Omental fat pad (tissue), 4 donors: ENCODE results near the gene TRPC3. TPM values are rescaled to one million over a fixed set of nuclear protein-coding genes. Genes with fewer than 3 reads are reported as not detected.

Experiments used
- ATAC-seq: fragments of 150-250 bp; one replicate; pipeline ENCODE4 v1.9.1; 2016; ENCODE audit warnings: mild to moderate bottlenecking, moderate library complexity; ENCODE audit not compliant: low FRiP score
- DNase-seq: peaks from one replicate; pipeline ENCODE4 v3.0.0-alpha.2; 2019; ENCODE audit warnings: low spot score
- total RNA-seq, 4 donors: library from RNA; depleted of rRNA; stranded (reverse); fragments of >200 nt; gene quantifications; one replicate each; pipeline ENCODE4 v1.1.0, GENCODE V29; 2016
- TF ChIP-seq, protein P1 (sequence below), 3 donors: fragments of 450-650 bp; IDR thresholded peaks; one replicate each; pipeline ENCODE4 v1.5.1; 2016 to 2017; ENCODE audit warnings: antibody characterized with exemption in 3 of 3, mild to moderate bottlenecking in 3 of 3, moderate library complexity in 2 of 3

The TRPC3 gene
- total RNA-seq, 4 donors from 2014 or later, result 0.65 to 2.7 (median 1.3) TPM

DNA sequence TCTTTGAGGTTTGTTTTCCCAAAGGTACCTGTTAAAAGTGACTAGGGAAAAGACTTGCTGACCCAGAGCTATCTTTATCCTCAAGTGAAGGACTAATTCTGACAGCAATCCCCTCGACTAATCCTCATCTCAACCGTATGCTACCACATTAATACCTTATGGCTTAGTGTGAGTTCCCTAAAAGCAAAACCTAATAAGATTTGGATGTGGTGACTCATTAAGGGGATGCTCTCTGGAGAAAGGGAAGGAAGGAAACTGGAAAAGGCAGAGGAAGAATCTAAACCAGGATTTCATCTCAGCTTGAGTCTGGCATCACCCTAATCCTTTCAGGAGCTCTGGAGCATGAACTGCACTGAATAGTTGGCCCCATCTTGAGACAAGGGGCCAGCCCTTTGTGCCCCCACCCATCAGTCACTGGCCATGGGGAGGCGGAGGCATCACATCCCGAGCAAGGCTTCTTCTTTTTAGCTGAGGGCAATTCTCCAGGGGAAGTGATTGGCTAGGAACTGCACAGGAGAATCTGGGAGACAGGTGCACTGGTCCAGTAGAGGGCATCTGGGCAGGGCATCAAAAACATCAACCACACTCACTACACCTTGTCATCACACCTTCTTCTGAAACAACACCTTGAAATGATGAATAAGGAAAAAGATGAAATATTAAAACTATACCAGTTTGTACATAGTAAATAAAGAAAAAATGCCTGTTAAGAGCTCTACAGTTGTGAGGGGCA, 74.7 kb downstream of the TRPC3 start:
- no peak for DNase-seq
- TF ChIP-seq, protein P1, sequence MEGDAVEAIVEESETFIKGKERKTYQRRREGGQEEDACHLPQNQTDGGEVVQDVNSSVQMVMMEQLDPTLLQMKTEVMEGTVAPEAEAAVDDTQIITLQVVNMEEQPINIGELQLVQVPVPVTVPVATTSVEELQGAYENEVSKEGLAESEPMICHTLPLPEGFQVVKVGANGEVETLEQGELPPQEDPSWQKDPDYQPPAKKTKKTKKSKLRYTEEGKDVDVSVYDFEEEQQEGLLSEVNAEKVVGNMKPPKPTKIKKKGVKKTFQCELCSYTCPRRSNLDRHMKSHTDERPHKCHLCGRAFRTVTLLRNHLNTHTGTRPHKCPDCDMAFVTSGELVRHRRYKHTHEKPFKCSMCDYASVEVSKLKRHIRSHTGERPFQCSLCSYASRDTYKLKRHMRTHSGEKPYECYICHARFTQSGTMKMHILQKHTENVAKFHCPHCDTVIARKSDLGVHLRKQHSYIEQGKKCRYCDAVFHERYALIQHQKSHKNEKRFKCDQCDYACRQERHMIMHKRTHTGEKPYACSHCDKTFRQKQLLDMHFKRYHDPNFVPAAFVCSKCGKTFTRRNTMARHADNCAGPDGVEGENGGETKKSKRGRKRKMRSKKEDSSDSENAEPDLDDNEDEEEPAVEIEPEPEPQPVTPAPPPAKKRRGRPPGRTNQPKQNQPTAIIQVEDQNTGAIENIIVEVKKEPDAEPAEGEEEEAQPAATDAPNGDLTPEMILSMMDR (IDR thresholded peaks at IDR 0.05), result no peak
- ATAC-seq, result no peak

DNA sequence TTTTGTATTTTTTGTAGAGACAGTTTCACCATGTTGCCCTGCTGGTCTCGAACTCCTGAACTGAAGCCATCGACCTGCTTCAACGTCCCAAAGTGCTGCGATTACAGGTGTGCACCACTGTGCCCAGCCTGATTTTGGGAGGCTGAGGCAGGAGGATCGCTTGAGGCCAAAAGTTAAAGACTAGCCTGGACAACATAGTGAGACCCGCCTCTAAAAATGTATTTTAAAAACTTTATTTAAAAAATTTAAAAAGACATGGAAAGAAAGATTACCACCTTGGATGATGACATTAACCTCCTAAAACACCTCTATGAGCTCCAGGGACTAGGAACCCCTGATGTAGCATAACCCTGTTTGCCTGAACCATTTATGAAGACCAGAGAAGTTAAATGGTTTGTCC, 75.8 kb downstream of the TRPC3 start:
- ATAC-seq (no peak), DNase-seq (no peak)
- TF ChIP-seq, protein P1 (IDR thresholded peaks at IDR 0.05), result no peak

DNA sequence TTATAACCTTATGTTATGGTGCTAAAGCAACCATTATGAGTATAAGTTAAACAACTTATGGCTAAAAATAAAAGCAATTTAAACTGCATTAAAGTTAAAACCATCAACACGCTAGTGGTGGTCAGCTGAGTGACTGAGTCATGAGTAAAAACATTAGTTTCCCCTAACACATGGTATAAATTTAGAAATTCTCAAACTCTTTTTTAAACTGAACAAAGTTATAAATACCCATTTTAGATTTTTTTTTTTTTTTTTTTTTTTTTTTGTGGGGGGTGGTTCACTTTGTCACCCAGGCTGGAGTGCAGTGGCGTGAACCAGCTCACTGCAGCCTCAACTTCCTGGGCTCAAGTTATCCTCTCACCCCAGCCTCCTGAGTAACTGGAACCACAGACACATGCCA, 76.2 kb downstream of the TRPC3 start:
- no peak for ATAC-seq
- no peak for DNase-seq
- TF ChIP-seq, protein P1 (IDR thresholded peaks at IDR 0.05), result no peak

DNA sequence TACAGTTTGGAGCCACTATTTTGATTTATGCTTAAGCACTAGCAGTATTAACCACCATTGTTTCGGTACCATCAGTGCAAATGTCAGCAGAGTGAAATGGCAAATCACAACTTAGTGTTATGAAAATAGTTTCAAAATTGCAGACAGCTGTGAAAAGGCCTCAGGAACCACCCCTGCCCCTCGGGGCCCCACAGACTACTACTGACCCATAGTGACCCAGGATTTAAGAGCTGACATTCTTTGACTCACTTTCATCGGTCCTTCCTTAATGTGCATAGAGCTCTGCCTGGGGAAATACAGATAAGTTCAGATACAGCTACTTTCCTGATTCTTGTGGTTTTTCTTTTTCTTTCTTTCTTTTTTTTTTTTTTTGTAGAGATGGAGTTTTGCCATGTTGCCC, 78.3 kb downstream of the TRPC3 start:
- DNase-seq (no peak), ATAC-seq (no peak)
- TF ChIP-seq, protein P1 (IDR thresholded peaks at IDR 0.05), result no peak

DNA sequence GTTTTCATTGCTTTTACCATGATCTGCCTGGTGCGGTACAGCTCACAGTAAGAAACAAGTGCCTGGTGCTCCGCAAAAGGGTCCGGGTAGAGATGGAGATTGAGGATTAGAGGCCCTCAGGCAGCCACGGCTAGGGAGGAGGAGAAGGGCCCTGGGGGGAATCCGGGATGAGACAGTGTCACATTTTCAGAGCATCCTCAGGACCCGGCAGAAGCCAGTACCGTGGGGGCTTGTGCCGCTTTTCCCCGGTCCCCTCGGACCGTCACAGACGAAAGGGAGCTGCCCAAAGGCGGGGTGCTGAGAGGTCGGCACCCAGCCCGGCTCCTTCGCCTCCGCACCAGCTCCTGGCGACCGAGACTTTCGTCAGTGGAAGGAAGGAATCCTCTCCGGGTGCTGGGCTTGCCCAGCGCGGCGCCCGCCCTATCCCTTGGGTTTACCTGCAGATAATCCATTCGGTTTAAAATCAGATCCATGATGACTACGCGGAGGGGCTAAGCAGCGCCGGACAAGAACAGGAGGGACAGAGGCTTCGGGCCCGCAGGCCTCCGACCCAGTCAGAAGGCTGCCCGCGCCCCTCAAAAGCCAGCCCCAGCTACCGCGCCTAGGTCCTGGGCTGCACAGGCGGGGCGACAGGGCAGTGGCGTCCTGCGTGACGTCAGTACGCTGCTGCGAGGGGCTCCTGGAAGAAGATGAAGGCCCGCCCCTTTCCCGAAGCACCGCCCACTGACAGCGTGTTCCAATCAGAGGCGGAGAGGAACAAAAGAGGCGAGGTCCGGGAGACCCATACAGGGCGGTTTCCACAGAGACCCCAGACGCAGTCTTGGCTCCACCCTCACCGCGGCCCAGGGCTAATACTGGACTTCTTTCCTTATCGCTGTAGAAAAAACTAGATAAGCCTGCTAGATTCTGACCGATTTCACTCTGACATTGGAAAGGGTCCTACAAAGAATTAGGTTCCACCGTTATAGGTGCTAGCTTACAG, 81.7 kb downstream of the TRPC3 start, which contains the start of gene BBS7:
BBS7 (minus strand) TSS at position 634 of the 982 bp plus-strand sequence; CDS start at position 473, 161 bp downstream.
- TF ChIP-seq, protein P1 (IDR thresholded peaks at IDR 0.05), result no peak
- DNase-seq (peak; percentile 95), ATAC-seq (peak; percentile 100)

DNA sequence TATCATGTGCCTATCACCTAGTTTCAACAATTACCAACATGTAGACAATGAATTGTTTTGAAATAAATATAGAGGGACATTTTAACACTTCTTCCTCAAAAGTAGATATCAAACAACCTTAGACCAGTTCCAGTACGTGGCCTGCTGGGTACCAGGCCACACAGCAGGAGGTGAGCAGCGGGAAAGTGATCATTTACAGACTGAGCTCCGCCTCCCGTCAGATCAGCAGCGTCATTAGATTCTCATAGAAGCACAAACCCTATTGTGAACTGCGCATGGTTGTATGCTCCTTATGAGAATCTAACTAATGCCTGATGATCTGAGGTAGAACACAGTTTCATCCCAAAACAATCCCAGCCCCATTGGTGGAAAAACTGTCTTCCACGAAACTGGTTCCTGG, 88.1 kb downstream of the TRPC3 start:
- TF ChIP-seq, protein P1 (IDR thresholded peaks at IDR 0.05), result no peak
- DNase-seq, result no peak
- ATAC-seq, result no peak
